Hepatocyte (in vitro differentiated cells): ENCODE results near the gene PAX7. TPM values are rescaled to one million over a fixed set of nuclear protein-coding genes. Genes with fewer than 3 reads are reported as not detected.

Experiments used
- DNase-seq: peaks from one replicate; pipeline ENCODE4 v3.0.0-alpha.2; 2016; ENCODE audit warnings: low spot score
- H2AFZ ChIP-seq: fragments of 200-600 bp; sonication (generic); 2 replicates; pipeline ENCODE4 v1.6.0; 2016; ENCODE audit warnings: antibody characterized with exemption, mild to moderate bottlenecking
- H3K27ac ChIP-seq: fragments of 200-600 bp; sonication (generic); 2 replicates; pipeline ENCODE4 v1.5.1; 2016; ENCODE audit warnings: mild to moderate bottlenecking
- H3K27me3 ChIP-seq: fragments of 200-600 bp; sonication (generic); 2 replicates; pipeline ENCODE4 v1.6.1; 2016
- H3K36me3 ChIP-seq: fragments of 200-600 bp; sonication (generic); replicated peaks from 2 replicates; pipeline ENCODE4 v1.5.1; 2016; ENCODE audit warnings: low read depth; ENCODE audit not compliant: insufficient read depth
- H3K4me1 ChIP-seq: fragments of 200-600 bp; sonication (generic); 2 replicates; pipeline ENCODE4 v1.5.1; 2016; ENCODE audit warnings: mild to moderate bottlenecking, moderate library complexity; ENCODE audit not compliant: insufficient read depth
- H3K4me2 ChIP-seq: fragments of 200-600 bp; sonication (generic); 2 replicates; pipeline ENCODE4 v1.6.0; 2016
- H3K4me3 ChIP-seq: fragments of 200-600 bp; sonication (generic); 2 replicates; pipeline ENCODE4 v1.5.1; 2016; ENCODE audit warnings: mild to moderate bottlenecking
- H3K79me2 ChIP-seq: fragments of 200-600 bp; sonication (generic); 2 replicates; pipeline ENCODE4 v1.6.0; 2017; ENCODE audit warnings: mild to moderate bottlenecking
- H3K9me2 ChIP-seq: fragments of 200-600 bp; sonication (generic); replicated peaks from 2 replicates; pipeline ENCODE4 v1.6.0; 2017; ENCODE audit warnings: mild to moderate bottlenecking; ENCODE audit not compliant: insufficient read depth
- H3K9me3 ChIP-seq: fragments of 200-600 bp; sonication (generic); 2 replicates; pipeline ENCODE4 v1.5.1; 2016; ENCODE audit warnings: low read depth, mild to moderate bottlenecking
- H4K20me1 ChIP-seq: fragments of 200-600 bp; sonication (generic); 2 replicates; pipeline ENCODE4 v1.6.0; 2016; ENCODE audit warnings: mild to moderate bottlenecking; ENCODE audit not compliant: insufficient read depth, poor library complexity, severe bottlenecking
- EZH2 ChIP-seq: fragments of 200-600 bp; sonication (generic); IDR thresholded peaks from 2 replicates; pipeline ENCODE4 v1.6.1; 2016; ENCODE audit warnings: antibody characterized with exemption, mild to moderate bottlenecking, borderline replicate concordance
- EZH2phosphoT487 ChIP-seq: fragments of 200-600 bp; sonication (generic); IDR thresholded peaks from one replicate; pipeline ENCODE4 v1.6.1; 2018; ENCODE audit warnings: antibody characterized with exemption, mild to moderate bottlenecking, low read depth, moderate library complexity; ENCODE audit not compliant: unreplicated experiment, severe bottlenecking
- WGBS: methylation state at CpG from one replicate; pipeline ENCODE4 v1.1.6; 2016; ENCODE audit warnings: low lambda C conversion rate; ENCODE audit errors: missing lambda C conversion rate; 5-methylcytosine and 5-hydroxymethylcytosine counted together
- polyA plus RNA-seq: library from polyadenylated mRNA; unstranded; fragments of >200 nt; fragmentation: Nextera tagmentation; extraction: Ambion mirVana; gene quantifications from 2 replicates; pipeline ENCODE4 v1.2.1, GENCODE V29; 2016
- total RNA-seq: library from RNA; depleted of rRNA; stranded (reverse); fragments of >200 nt; gene quantifications from 2 replicates; pipeline ENCODE4 v1.2.3, GENCODE V29; 2014
- TF ChIP-seq, protein P1 (sequence below): fragments of 200-600 bp; sonication (generic); IDR thresholded peaks from 2 replicates; pipeline ENCODE4 v1.5.1; 2016; ENCODE audit warnings: antibody characterized with exemption, mild to moderate bottlenecking; ENCODE audit not compliant: poor library complexity

PAX7 gene
- total and polyA plus RNA-seq, 2 experiments from 2014 or later, result not detected

DNA sequence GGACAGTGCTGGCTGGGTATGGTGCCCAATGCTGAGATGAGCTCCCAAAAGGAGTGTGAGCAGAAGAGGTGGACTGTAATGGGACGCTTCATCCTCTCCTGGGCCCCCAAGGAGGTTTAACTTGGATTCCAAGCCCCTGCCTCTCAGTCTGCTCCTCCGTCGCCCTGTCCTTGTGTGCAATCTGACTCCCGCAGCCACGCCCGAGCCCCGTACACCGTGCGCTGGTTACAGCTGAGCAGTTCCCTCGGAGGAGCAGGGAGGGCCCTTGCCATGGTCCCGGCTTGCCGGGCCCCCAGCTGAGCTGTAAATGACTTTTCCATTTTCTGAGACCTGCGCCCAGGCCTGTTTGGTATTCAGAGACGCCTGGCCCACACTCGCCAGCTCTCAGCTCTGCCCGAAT is 53.7 kb downstream of the PAX7 start:
- no peak for DNase-seq
- H3K27ac ChIP-seq, result no peak overlapping the region
- no peak overlapping the region for H3K4me3 ChIP-seq
- TF ChIP-seq EZH2phosphoT487 (no peak), EZH2 (no peak)
- TF ChIP-seq, protein P1, sequence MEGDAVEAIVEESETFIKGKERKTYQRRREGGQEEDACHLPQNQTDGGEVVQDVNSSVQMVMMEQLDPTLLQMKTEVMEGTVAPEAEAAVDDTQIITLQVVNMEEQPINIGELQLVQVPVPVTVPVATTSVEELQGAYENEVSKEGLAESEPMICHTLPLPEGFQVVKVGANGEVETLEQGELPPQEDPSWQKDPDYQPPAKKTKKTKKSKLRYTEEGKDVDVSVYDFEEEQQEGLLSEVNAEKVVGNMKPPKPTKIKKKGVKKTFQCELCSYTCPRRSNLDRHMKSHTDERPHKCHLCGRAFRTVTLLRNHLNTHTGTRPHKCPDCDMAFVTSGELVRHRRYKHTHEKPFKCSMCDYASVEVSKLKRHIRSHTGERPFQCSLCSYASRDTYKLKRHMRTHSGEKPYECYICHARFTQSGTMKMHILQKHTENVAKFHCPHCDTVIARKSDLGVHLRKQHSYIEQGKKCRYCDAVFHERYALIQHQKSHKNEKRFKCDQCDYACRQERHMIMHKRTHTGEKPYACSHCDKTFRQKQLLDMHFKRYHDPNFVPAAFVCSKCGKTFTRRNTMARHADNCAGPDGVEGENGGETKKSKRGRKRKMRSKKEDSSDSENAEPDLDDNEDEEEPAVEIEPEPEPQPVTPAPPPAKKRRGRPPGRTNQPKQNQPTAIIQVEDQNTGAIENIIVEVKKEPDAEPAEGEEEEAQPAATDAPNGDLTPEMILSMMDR, result no peak
- H3K79me2 ChIP-seq, result no peaks in the 10 kb centered on the region
- H3K4me2 ChIP-seq, result no peak overlapping the region
- no peaks in the 10 kb centered on the region for H3K27me3 ChIP-seq
- no peak overlapping the region for H2AFZ ChIP-seq
- 68% methylated on average over 16 of the region's 16 CpGs for WGBS
- no peaks in the 10 kb centered on the region for H3K4me1 ChIP-seq
- H4K20me1 ChIP-seq, result no peaks in the 10 kb centered on the region
- H3K9me2 ChIP-seq, result no peaks in the 10 kb centered on the region
- H3K36me3 ChIP-seq, result no peaks in the 10 kb centered on the region
- H3K9me3 ChIP-seq, result no peaks in the 10 kb centered on the region

DNA sequence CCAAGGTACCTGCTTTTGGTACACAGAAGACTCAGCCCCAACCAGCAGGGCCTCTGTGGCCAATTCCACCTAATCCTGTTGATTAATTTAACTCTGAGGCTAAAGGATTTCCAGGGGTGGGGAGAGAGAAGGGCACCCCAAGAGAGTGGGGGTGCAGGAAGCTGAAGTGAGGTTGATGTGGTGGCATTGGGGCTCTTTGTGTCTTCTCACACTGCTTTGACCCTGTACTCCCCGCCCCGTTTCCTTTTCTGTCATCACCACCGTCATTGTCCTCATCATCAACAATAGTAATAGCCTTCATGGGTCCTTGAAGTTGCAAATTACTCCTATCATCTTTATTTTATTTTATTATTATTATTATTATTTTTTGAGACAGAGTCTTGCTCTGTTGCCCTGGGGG is 55.9 kb downstream of the PAX7 start:
- Histone ChIP-seq H2AFZ (no peak overlapping the region), H3K27ac (no peak overlapping the region), H3K9me2 (no peaks in the 10 kb centered on the region), H3K9me3 (no peaks in the 10 kb centered on the region), H3K79me2 (no peaks in the 10 kb centered on the region), H3K4me3 (no peak overlapping the region), H3K27me3 (peaks cover 11% of the 10 kb centered on the region), H4K20me1 (no peaks in the 10 kb centered on the region), H3K4me2 (no peak overlapping the region), H3K4me1 (no peaks in the 10 kb centered on the region), H3K36me3 (no peaks in the 10 kb centered on the region)
- DNase-seq, result no peak
- WGBS, result 88% methylated on average over 3 of the region's 3 CpGs
- TF ChIP-seq, protein P1, result no peak
- TF ChIP-seq EZH2 (no peak), EZH2phosphoT487 (no peak)

DNA sequence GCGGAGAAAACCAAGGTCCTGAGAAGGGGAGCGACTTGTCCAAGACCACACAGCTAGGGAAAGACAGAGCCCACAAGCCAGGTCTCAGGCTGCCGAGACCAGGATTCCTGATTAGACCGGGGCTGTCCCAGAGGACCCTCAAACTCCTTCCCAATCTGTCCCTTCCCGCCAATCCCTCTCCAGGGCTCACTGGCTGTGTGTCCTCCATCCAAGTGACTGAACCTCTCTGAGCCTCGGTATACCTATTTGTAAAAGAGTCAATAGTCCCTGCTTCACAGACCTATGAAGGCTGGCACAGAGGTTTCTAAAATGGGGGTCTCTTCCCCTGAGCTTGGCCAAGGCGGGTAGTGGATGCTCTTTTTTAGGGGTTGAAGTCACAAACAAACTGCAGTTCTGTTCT is 56.6 kb downstream of the PAX7 start:
- H3K4me1 ChIP-seq, result no peaks in the 10 kb centered on the region

More for the DNA sequence above, 56.6 kb downstream of the PAX7 start:
- WGBS, result 91% methylated on average over 7 of the region's 7 CpGs
- no peaks in the 10 kb centered on the region for H4K20me1 ChIP-seq
- H2AFZ ChIP-seq, result no peak overlapping the region
- no peaks in the 10 kb centered on the region for H3K36me3 ChIP-seq
- H3K9me3 ChIP-seq, result no peaks in the 10 kb centered on the region
- H3K27ac ChIP-seq, result no peak overlapping the region
- no peak overlapping the region for H3K4me2 ChIP-seq
- no peaks in the 10 kb centered on the region for H3K9me2 ChIP-seq
- H3K79me2 ChIP-seq, result no peaks in the 10 kb centered on the region
- H3K4me3 ChIP-seq, result no peak overlapping the region
- TF ChIP-seq EZH2 (no peak), EZH2phosphoT487 (no peak)
- TF ChIP-seq, protein P1, result no peak
- no peak for DNase-seq
- peaks cover 11% of the 10 kb centered on the region for H3K27me3 ChIP-seq
